GM19240 (cell line): ENCODE results near the gene RPL10A.
A peak's percentile ranks its signal among the peaks of the same experiment; 100 is the strongest.

Experiments
- DNase-seq: peaks from one replicate; pipeline ENCODE4 v3.0.0; 2011; ENCODE audit warnings: low spot score; ENCODE audit not compliant: insufficient read length

The RPL10A gene

GRCh38 chr6:35491558-35492257 is 23.5 kb downstream of the RPL10A start:
- no peak for DNase-seq

GRCh38 chr6:35492258-35492973 is 24.2 kb downstream of the RPL10A start:
- no peak for DNase-seq

- no peak for DNase-seq
Observed at GRCh38 chr6:35492974-35493284, 24.7 kb downstream of the RPL10A start.

- no peak for DNase-seq
Observed at GRCh38 chr6:35493307-35493983, 25.2 kb downstream of the RPL10A start.

GRCh38 chr6:35494161-35494563 is 26.0 kb downstream of the RPL10A start:
- DNase-seq = no peak

GRCh38 chr6:35495258-35496035 is 27.2 kb downstream of the RPL10A start:
- DNase-seq = no peak

GRCh38 chr6:35496036-35496840 is 28.0 kb downstream of the RPL10A start:
- DNase-seq = no peak

- DNase-seq = peak; percentile 76
Observed at GRCh38 chr6:35496841-35497570, 28.8 kb downstream of the RPL10A start, which contains the start of gene TEAD3. TEAD3 (minus strand) TSS chr6:35497079.

GRCh38 chr6:35497571-35498421 is 29.6 kb downstream of the RPL10A start:
- no peak for DNase-seq

GRCh38 chr6:35498422-35499067 is 30.3 kb downstream of the RPL10A start:
- no peak for DNase-seq

- DNase-seq = no peak
Observed at GRCh38 chr6:35499372-35499771, 31.2 kb downstream of the RPL10A start.

- DNase-seq = no peak
Observed at GRCh38 chr6:35500782-35501181, 32.6 kb downstream of the RPL10A start.

- DNase-seq = no peak
Observed at GRCh38 chr6:35501784-35502183, 33.6 kb downstream of the RPL10A start.

- no peak for DNase-seq
Observed at GRCh38 chr6:35503534-35503933, 35.3 kb downstream of the RPL10A start.

- no peak for DNase-seq
Observed at GRCh38 chr6:35505999-35506412, 37.8 kb downstream of the RPL10A start.

- DNase-seq = no peak
Observed at GRCh38 chr6:35506536-35506935, 38.3 kb downstream of the RPL10A start.

GRCh38 chr6:35507221-35507620 is 39.0 kb downstream of the RPL10A start:
- no peak for DNase-seq

- DNase-seq = no peak
Observed at GRCh38 chr6:35508027-35508426, 39.8 kb downstream of the RPL10A start.

GRCh38 chr6:35508542-35508941 is 40.3 kb downstream of the RPL10A start:
- DNase-seq = no peak
